ENCODE data around the gene TRIM41.
A peak's percentile ranks its signal among the peaks of the same experiment; 100 is the strongest.

The TRIM41 gene

GRCh38 chr5:181260720-181261319 lies 37.7 kb downstream of the TRIM41 start, which contains the start of gene TRIM52:
Gene TRIM52 (minus strand): TSS chr5:181261143. CDS start chr5:181260813, 330 bp downstream.
- TF ChIP-seq EP300 (IDR thresholded peaks at IDR 0.05; ENCODE audit: borderline replicate concordance) (no peak), EGR1 (IDR thresholded peaks at IDR 0.05) (no peak), CREB1 (IDR thresholded peaks at IDR 0.05; ENCODE audit: low read depth) (peak; percentile 94), ZBTB7A (IDR thresholded peaks at IDR 0.05; ENCODE audit: low read depth) (peak; percentile 36; the same call in 1 of the 2 replicates), USF1 (IDR thresholded peaks at IDR 0.05) (peak; percentile 48; the same call in 1 of the 2 replicates), MAX (IDR thresholded peaks at IDR 0.05) (peak; percentile 85), TEAD4 (IDR thresholded peaks at IDR 0.05) (no peak), FOXM1 (IDR thresholded peaks at IDR 0.05; ENCODE audit: borderline replicate concordance, low read depth) (no peak), RAD21 (IDR thresholded peaks at IDR 0.05; ENCODE audit: low read depth) (no peak), CEBPB (IDR thresholded peaks at IDR 0.05) (no peak), YY1 (IDR thresholded peaks at IDR 0.05; ENCODE audit: low read depth) (peak; percentile 77), TAF1 (IDR thresholded peaks at IDR 0.05; ENCODE audit: low read depth) (peak; percentile 98), TCF12 (IDR thresholded peaks at IDR 0.05; ENCODE audit: low read depth) (peak; percentile 44), NFIC (IDR thresholded peaks at IDR 0.05) (no peak), REST (IDR thresholded peaks at IDR 0.05; ENCODE audit: low read depth) (no peak)

- TF ChIP-seq EGR1 (IDR thresholded peaks at IDR 0.05) (no peak), TCF12 (IDR thresholded peaks at IDR 0.05; ENCODE audit: low read depth) (no peak), TAF1 (IDR thresholded peaks at IDR 0.05; ENCODE audit: low read depth) (peak; percentile 77), MAX (IDR thresholded peaks at IDR 0.05) (peak; percentile 24; the same call in 1 of the 2 replicates), TEAD4 (IDR thresholded peaks at IDR 0.05) (no peak)
Observed at GRCh38 chr5:181261320-181262049, 38.4 kb downstream of the TRIM41 start.

GRCh38 chr5:181263633-181264032 lies 40.6 kb downstream of the TRIM41 start:
- TF ChIP-seq EP300 (IDR thresholded peaks at IDR 0.05; ENCODE audit: borderline replicate concordance) (no peak), REST (IDR thresholded peaks at IDR 0.05; ENCODE audit: low read depth) (no peak), USF1 (IDR thresholded peaks at IDR 0.05) (no peak), TAF1 (IDR thresholded peaks at IDR 0.05; ENCODE audit: low read depth) (no peak), ZBTB7A (IDR thresholded peaks at IDR 0.05; ENCODE audit: low read depth) (no peak), EGR1 (IDR thresholded peaks at IDR 0.05) (no peak), MAX (IDR thresholded peaks at IDR 0.05) (no peak), RAD21 (IDR thresholded peaks at IDR 0.05; ENCODE audit: low read depth) (no peak), TCF12 (IDR thresholded peaks at IDR 0.05; ENCODE audit: low read depth) (no peak), YY1 (IDR thresholded peaks at IDR 0.05; ENCODE audit: low read depth) (no peak), TEAD4 (IDR thresholded peaks at IDR 0.05) (no peak), NFIC (IDR thresholded peaks at IDR 0.05) (no peak)

GRCh38 chr5:181265092-181265671 lies 42.1 kb downstream of the TRIM41 start:
- TF ChIP-seq MAX (IDR thresholded peaks at IDR 0.05) (no peak), RAD21 (IDR thresholded peaks at IDR 0.05; ENCODE audit: low read depth) (no peak)

- TF ChIP-seq CREB1 (IDR thresholded peaks at IDR 0.05; ENCODE audit: low read depth), result no peak
- no peak for TF ChIP-seq REST (IDR thresholded peaks at IDR 0.05; ENCODE audit: low read depth)
- TF ChIP-seq USF1 (IDR thresholded peaks at IDR 0.05), result no peak
- TF ChIP-seq EP300 (IDR thresholded peaks at IDR 0.05; ENCODE audit: borderline replicate concordance), result no peak
- TF ChIP-seq FOXM1 (IDR thresholded peaks at IDR 0.05; ENCODE audit: borderline replicate concordance, low read depth), result no peak
- no peak for TF ChIP-seq NFIC (IDR thresholded peaks at IDR 0.05)
- TF ChIP-seq ZBTB7A (IDR thresholded peaks at IDR 0.05; ENCODE audit: low read depth), result no peak
Observed at GRCh38 chr5:181271081-181271480, 48.0 kb downstream of the TRIM41 start.

Data from Ishikawa (cell line).